OCI-LY3 (cell line): ENCODE data around the gene JPH3.

Experiments used
- EZH2phosphoT487 ChIP-seq: fragments of 200-600 bp; shearing (Covaris generic); IDR thresholded peaks from 2 replicates; pipeline ENCODE4 v1.6.1; 2018; ENCODE audit warnings: antibody characterized with exemption, mixed run types, low read depth
- TF ChIP-seq, protein P1 (sequence below): fragments of 200-600, 300-600 bp; sonication (generic); IDR thresholded peaks from 2 replicates; pipeline ENCODE4 v1.5.1; 2014; ENCODE audit warnings: antibody characterized with exemption, low read length, low read depth

DNA sequence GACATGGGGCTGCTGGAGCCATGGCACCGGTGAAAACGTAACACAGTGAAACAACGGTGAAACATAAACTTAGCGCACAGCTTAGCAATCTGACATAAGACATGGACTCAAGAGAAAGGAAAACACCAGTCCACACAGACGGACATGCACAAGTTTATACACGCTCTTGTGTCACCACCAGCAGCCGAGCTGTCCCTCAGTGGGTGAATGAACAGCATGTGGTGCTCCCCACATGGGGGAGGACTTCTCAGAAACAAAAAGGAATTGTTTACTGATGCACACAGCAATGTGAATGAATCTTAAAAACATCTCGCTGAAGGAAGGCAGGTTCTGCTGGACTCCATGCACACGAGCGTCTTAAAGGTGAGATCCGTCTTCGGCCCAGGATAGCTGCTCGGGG lies 129.3 kb downstream of the JPH3 start:
- TF ChIP-seq, protein P1, sequence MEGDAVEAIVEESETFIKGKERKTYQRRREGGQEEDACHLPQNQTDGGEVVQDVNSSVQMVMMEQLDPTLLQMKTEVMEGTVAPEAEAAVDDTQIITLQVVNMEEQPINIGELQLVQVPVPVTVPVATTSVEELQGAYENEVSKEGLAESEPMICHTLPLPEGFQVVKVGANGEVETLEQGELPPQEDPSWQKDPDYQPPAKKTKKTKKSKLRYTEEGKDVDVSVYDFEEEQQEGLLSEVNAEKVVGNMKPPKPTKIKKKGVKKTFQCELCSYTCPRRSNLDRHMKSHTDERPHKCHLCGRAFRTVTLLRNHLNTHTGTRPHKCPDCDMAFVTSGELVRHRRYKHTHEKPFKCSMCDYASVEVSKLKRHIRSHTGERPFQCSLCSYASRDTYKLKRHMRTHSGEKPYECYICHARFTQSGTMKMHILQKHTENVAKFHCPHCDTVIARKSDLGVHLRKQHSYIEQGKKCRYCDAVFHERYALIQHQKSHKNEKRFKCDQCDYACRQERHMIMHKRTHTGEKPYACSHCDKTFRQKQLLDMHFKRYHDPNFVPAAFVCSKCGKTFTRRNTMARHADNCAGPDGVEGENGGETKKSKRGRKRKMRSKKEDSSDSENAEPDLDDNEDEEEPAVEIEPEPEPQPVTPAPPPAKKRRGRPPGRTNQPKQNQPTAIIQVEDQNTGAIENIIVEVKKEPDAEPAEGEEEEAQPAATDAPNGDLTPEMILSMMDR = no peak
- no peak for TF ChIP-seq EZH2phosphoT487
